Epidermal melanocyte (primary cell): ENCODE data around the gene ZMYND8.
"Not testable (repeated sequence)": the region's sequence is repeated elsewhere in the genome, so short reads cannot be mapped to it uniquely, and the experiment has no call there.

Experiments used
- DNase-seq: peaks from one replicate; pipeline ENCODE4 v3.0.0; 2011; ENCODE audit warnings: low spot score; ENCODE audit not compliant: insufficient read length

Gene ZMYND8

DNA sequence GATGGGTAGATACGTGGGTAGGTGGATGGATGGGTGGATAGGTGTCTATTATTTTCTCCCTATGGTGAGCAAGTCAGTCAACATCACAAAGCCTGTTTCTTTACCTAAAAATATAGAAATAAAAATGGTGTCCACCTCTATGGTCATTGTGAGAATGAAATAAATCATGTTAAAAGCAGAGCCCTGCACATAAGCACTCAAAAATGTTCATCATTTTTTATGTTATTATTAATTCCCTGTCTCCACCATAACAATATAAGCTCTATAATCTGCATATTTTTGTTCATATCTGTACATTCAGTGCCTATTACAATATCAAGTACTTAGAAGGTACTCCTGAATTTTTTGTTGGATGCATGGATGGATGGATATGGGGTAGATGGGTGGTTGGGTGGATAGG, 177.6 kb downstream of the ZMYND8 start:
- DNase-seq = no peak

GRCh38 chr20:47178277-47178676, 178.2 kb downstream of the ZMYND8 start:
- no peak for DNase-seq

DNA sequence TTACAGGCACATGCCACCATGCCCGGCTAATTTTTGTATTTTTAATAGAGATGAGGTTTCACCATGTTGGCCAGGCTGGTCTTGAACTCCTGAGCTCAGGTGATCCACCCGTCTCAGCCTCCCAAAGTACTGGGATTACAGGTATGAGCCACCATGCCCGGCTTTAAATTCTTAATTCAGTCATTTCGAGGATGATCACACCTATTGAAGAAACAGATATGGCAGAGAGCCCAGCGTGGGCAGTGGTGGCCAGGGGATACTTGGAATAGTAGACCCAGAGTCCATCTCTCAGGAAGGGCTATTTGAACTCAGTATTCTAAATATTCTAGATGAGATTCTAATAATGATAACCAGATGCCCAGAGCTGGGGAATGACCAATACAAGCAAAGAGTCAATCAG, 180.3 kb downstream of the ZMYND8 start:
- not testable (repeated sequence) for DNase-seq

GRCh38 chr20:47175493-47175892, 181.0 kb downstream of the ZMYND8 start:
- no peak for DNase-seq

DNA sequence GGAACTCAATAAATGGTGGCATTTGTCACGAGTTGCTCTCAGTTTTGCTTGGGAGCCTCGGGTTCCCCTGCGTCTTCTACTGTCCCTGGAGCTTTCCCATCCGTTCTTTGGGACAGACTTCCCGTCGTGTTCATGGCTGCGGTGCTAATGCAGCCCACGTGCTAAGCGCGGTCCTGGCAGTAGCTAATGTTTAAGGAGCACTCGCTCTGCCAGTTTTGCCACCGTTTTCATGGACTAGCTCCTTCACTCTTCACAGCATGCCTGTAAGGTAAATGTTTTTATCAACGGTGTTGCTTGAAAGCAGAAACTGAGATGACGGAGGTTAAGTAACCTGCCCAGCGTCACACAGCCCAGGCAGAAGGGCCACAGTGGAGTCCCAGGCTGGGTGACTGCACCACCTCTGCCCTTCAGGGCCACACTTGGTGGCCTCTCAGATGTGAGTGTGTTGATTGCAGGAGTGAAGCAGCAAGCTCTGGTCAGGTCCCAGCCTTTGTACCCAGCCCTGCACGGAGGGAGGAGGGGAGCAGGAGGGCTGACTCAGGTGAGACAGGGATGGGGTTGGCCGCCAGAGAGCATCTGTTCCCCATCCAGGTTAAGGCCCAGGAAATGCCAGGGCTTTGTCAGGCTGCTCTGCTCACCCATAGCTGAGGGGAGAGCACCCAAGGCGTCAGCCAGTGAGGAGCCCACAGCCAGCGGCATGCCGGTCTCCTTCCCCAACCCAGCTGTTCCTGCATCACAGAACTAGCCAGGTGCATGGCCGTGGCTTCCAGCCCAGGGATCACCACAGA, 181.8 kb downstream of the ZMYND8 start:
- DNase-seq = no peak

DNA sequence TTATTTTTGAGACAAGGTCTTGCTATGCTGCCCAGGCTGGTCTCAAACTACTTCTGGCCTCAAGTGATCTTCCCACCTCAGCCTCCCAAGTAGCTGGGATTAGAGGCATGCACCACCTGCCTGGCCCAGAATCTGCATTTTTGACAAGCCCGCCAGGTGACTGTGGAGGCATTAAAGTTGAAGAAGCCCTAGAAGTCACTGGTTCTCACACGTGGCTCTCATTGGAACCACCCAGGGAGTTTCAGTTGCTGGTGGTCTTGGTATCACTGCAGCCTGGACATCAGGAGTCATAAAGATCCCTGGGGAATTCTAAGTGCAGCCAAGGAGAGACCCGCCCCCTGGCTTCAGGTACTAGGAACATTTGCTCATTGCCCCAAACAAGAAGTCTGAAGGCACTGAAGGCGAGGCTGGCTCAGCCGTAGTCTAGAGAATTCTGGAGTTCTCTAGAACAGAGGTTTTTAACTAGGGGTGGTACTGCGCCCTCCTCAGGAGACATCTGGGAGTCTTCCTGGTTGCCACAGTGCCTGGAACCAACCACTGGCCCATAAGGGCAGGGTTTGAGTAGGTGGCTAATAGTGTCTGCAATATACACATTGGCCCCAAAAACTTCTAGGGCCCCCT, 182.8 kb downstream of the ZMYND8 start:
- no peak for DNase-seq

DNA sequence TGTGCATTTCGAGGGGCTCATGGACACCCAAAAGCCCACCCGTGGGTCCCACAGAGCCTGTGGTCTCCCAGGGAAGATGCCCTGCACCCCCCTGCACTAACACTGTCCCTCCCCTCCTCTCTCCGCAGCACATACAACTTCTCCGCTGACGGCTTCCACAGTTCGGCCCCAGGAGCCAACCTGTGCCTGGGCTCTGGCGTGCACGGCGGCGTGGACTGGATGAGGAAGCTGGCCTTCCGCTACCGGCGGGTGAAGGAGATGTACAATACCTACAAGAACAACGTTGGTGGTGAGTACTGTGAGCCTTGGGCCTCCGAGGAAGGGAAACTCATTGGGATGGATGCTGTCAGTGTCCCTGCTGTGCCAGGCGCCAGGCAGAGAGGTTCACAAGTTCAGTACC, 183.9 kb downstream of the ZMYND8 start:
- DNase-seq = no peak

DNA sequence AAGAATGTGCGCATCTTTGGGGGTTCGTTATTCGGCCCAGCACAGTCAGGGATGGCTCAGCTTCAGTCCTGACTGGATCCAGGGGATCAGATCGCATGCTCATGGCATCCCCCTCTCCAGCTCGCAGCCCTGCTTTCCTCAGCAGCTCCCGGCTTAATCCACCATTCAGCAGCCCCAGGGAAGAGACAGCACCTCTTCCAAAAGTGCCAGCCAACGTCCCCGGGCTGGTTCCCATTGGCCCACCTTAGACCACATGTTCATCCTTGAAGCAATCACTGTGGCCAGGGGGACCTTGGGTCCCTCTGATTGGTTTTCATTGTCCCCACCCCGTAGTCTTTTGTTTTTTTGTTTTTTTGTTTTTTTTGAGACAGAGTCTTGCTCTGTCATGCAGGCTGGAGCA, 188.7 kb downstream of the ZMYND8 start:
- DNase-seq = no peak

GRCh38 chr20:47165376-47165865, 191.1 kb downstream of the ZMYND8 start:
- DNase-seq = no peak

- DNase-seq = no peak
Observed at GRCh38 chr20:47164140-47164539, 192.4 kb downstream of the ZMYND8 start.

- DNase-seq = no peak
Observed at GRCh38 chr20:47161411-47161810, 195.1 kb downstream of the ZMYND8 start.

GRCh38 chr20:47160992-47161391, 195.5 kb downstream of the ZMYND8 start:
- DNase-seq = no peak

GRCh38 chr20:47160240-47160639, 196.3 kb downstream of the ZMYND8 start:
- DNase-seq = no peak
